Fibroblast of skin of scalp (primary cell): ENCODE measurements around the gene FLT3LG.
"Not testable (repeated sequence)": the region's sequence is repeated elsewhere in the genome, so short reads cannot be mapped to it uniquely, and the experiment has no call there.

Source experiments
- DNase-seq: peaks from one replicate; pipeline ENCODE4 v3.0.0-alpha.2; 2013

The FLT3LG gene

GRCh38 chr19:49441210-49441959, 32.6 kb upstream of the FLT3LG start, which contains the start of gene SLC17A7:
Gene SLC17A7, minus strand, starts transcription at chr19:49441527. Its CDS starts 148 bp downstream, at chr19:49441379.
- no peak for DNase-seq

GRCh38 chr19:49441960-49442350, 32.1 kb upstream of the FLT3LG start:
- no peak for DNase-seq

GRCh38 chr19:49442354-49442753, 31.7 kb upstream of the FLT3LG start:
- no peak for DNase-seq

- DNase-seq: peak; percentile 93
Measured at GRCh38 chr19:49442771-49443365, 31.1 kb upstream of the FLT3LG start.

- peak; percentile 95 for DNase-seq
Measured at GRCh38 chr19:49443366-49444099, 30.5 kb upstream of the FLT3LG start.

GRCh38 chr19:49444100-49444700, 29.8 kb upstream of the FLT3LG start:
- DNase-seq: not testable (repeated sequence)

GRCh38 chr19:49445997-49446396, 28.0 kb upstream of the FLT3LG start:
- no peak for DNase-seq

- peak; percentile 47 for DNase-seq
Measured at GRCh38 chr19:49447485-49448431, 26.3 kb upstream of the FLT3LG start.

GRCh38 chr19:49448432-49448786, 25.6 kb upstream of the FLT3LG start:
- DNase-seq: no peak

GRCh38 chr19:49450405-49450804, 23.6 kb upstream of the FLT3LG start:
- DNase-seq: no peak

GRCh38 chr19:49451430-49452181, 22.4 kb upstream of the FLT3LG start, which contains the start of gene PIH1D1:
Gene PIH1D1, minus strand, starts transcription at chr19:49451814. Its CDS starts 240 bp downstream, at chr19:49451574.
- peak; percentile 100 for DNase-seq

- DNase-seq: peak; percentile 98
Measured at GRCh38 chr19:49453013-49453756, 20.8 kb upstream of the FLT3LG start, which contains the start of gene ALDH16A1. Gene ALDH16A1, plus strand, starts transcription at chr19:49453225. Its CDS starts 107 bp downstream, at chr19:49453332.

GRCh38 chr19:49453757-49454240, 20.2 kb upstream of the FLT3LG start:
- DNase-seq: no peak

GRCh38 chr19:49455773-49456172, 18.2 kb upstream of the FLT3LG start:
- no peak for DNase-seq

GRCh38 chr19:49456326-49456725, 17.7 kb upstream of the FLT3LG start:
- DNase-seq: no peak

- DNase-seq: no peak
Measured at GRCh38 chr19:49458567-49458903, 15.5 kb upstream of the FLT3LG start.

- no peak for DNase-seq
Measured at GRCh38 chr19:49459388-49459787, 14.6 kb upstream of the FLT3LG start.

GRCh38 chr19:49461130-49461529, 12.9 kb upstream of the FLT3LG start:
- DNase-seq: not testable (repeated sequence)

- no peak for DNase-seq
Measured at GRCh38 chr19:49461656-49462055, 12.4 kb upstream of the FLT3LG start.

- DNase-seq: no peak
Measured at GRCh38 chr19:49462492-49462891, 11.5 kb upstream of the FLT3LG start.
